ENCODE data around the gene LRRC4C. TPM values are rescaled to one million over a fixed set of nuclear protein-coding genes. Genes with fewer than 3 reads are reported as not detected.

LRRC4C gene
- total RNA-seq, 1 experiment from 2014 or later, result 0.15 TPM

DNA sequence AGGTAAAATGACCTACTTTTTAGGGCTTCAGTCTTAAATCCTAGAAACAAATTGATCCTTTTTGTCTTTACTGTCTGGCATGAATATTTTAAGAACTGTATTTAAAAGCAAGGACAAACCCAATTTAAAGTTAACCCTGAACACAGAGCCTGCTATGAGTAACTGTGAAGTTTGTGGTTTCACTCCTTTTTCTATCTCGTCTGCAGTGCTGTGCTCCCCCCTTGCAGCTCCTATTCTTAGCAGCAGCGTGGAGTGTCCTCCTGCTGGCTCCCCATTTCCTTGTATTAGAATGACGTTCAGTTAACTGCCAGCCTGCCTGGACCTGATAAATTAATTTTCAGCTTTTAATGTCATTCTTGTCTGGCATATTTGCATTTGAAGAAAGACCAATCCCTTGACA is 40.0 kb upstream of the LRRC4C start:
- CTCF ChIA-PET, result no interaction called here
- no TSS peak for BruUV-seq (replicated peaks)
- no peak for DNase-seq (ENCODE audit: low read depth, low spot score)
- in situ Hi-C loops (cut with HindIII; ENCODE audit: low pct_unique_long_range_greater_than_20kb, low sequenced_read_pairs), result no loop called here
- Histone ChIP-seq H3K27me3 (ENCODE audit: control insufficient read depth, insufficient read depth, low read length) (no peaks in the 10 kb centered on the region), H3K36me3 (ENCODE audit: control insufficient read depth, insufficient read depth, low read length) (no peaks in the 10 kb centered on the region), H3K9me3 (ENCODE audit: control insufficient read depth, insufficient read depth, low read depth, low read length) (no peaks in the 10 kb centered on the region), H3K4me3 (ENCODE audit: low read depth in 2 of 2, low read length in 2 of 2) (no peak overlapping the region), H3K4me1 (ENCODE audit: control insufficient read depth, insufficient read depth, low read length) (no peaks in the 10 kb centered on the region), H3K27ac (ENCODE audit: low read length) (no peak overlapping the region)
- no peak for ATAC-seq
- intact Hi-C loops (cut with micrococcal nuclease; ENCODE audit: unreplicated experiment), result no loop called here
- POLR2A ChIA-PET, result no interaction called here
- no peak for TF ChIP-seq SIN3A (IDR thresholded peaks at IDR 0.05; ENCODE audit: borderline replicate concordance, insufficient read depth, low read depth, low read length)
- TF ChIP-seq, protein P1, sequence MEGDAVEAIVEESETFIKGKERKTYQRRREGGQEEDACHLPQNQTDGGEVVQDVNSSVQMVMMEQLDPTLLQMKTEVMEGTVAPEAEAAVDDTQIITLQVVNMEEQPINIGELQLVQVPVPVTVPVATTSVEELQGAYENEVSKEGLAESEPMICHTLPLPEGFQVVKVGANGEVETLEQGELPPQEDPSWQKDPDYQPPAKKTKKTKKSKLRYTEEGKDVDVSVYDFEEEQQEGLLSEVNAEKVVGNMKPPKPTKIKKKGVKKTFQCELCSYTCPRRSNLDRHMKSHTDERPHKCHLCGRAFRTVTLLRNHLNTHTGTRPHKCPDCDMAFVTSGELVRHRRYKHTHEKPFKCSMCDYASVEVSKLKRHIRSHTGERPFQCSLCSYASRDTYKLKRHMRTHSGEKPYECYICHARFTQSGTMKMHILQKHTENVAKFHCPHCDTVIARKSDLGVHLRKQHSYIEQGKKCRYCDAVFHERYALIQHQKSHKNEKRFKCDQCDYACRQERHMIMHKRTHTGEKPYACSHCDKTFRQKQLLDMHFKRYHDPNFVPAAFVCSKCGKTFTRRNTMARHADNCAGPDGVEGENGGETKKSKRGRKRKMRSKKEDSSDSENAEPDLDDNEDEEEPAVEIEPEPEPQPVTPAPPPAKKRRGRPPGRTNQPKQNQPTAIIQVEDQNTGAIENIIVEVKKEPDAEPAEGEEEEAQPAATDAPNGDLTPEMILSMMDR (IDR thresholded peaks at IDR 0.05), result no peak
- TF ChIP-seq, protein P2, sequence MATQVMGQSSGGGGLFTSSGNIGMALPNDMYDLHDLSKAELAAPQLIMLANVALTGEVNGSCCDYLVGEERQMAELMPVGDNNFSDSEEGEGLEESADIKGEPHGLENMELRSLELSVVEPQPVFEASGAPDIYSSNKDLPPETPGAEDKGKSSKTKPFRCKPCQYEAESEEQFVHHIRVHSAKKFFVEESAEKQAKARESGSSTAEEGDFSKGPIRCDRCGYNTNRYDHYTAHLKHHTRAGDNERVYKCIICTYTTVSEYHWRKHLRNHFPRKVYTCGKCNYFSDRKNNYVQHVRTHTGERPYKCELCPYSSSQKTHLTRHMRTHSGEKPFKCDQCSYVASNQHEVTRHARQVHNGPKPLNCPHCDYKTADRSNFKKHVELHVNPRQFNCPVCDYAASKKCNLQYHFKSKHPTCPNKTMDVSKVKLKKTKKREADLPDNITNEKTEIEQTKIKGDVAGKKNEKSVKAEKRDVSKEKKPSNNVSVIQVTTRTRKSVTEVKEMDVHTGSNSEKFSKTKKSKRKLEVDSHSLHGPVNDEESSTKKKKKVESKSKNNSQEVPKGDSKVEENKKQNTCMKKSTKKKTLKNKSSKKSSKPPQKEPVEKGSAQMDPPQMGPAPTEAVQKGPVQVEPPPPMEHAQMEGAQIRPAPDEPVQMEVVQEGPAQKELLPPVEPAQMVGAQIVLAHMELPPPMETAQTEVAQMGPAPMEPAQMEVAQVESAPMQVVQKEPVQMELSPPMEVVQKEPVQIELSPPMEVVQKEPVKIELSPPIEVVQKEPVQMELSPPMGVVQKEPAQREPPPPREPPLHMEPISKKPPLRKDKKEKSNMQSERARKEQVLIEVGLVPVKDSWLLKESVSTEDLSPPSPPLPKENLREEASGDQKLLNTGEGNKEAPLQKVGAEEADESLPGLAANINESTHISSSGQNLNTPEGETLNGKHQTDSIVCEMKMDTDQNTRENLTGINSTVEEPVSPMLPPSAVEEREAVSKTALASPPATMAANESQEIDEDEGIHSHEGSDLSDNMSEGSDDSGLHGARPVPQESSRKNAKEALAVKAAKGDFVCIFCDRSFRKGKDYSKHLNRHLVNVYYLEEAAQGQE (IDR thresholded peaks at IDR 0.05; ENCODE audit: insufficient read depth in 1 of 2, low read depth in 2 of 2, low read length in 1 of 2), result no peak
- TF ChIP-seq TCF7L2 (IDR thresholded peaks at IDR 0.05; ENCODE audit: low read depth, low read length), result no peak
- TF ChIP-seq POLR2AphosphoS5 (IDR thresholded peaks at IDR 0.05; ENCODE audit: low read depth, low read length), result no peak

DNA sequence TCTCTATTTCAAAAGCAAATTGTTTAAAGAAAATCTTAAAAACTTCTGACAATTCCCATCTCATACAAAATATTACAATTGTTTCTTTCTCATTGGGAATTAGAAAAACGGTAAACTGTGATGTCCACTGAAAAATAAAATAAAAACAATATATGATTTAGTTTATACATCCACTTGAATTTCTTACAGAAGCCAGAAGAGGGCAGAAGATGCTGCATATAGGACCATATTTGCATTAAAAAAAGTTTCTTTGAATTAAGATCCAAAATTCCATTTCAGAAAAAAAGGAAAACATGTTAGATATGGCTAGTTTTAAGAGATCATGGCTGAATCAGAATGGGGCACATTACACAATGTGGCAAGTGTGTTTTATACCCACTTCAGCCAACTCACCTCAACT is 39.3 kb upstream of the LRRC4C start:
- DNase-seq (ENCODE audit: low read depth, low spot score) (no peak), ATAC-seq (no peak)
- no peak for TF ChIP-seq POLR2AphosphoS5 (IDR thresholded peaks at IDR 0.05; ENCODE audit: low read depth, low read length)
- no peak for TF ChIP-seq TCF7L2 (IDR thresholded peaks at IDR 0.05; ENCODE audit: low read depth, low read length)
- TF ChIP-seq SIN3A (IDR thresholded peaks at IDR 0.05; ENCODE audit: borderline replicate concordance, insufficient read depth, low read depth, low read length), result no peak
- TF ChIP-seq, protein P1 (IDR thresholded peaks at IDR 0.05), result peak; percentile 42; the same call in 1 of the 2 replicates
- TF ChIP-seq, protein P2 (IDR thresholded peaks at IDR 0.05; ENCODE audit: insufficient read depth in 1 of 2, low read depth in 2 of 2, low read length in 1 of 2), result no peak
- no peak overlapping the region for H3K27ac ChIP-seq (ENCODE audit: low read length)
- no TSS peak for BruUV-seq (replicated peaks)
- POLR2A ChIA-PET, result no interaction called here
- H3K36me3 ChIP-seq (ENCODE audit: control insufficient read depth, insufficient read depth, low read length), result no peaks in the 10 kb centered on the region
- no peaks in the 10 kb centered on the region for H3K27me3 ChIP-seq (ENCODE audit: control insufficient read depth, insufficient read depth, low read length)
- no peaks in the 10 kb centered on the region for H3K4me1 ChIP-seq (ENCODE audit: control insufficient read depth, insufficient read depth, low read length)
- CTCF ChIA-PET, result no interaction called here
- H3K4me3 ChIP-seq (ENCODE audit: low read depth in 2 of 2, low read length in 2 of 2), result no peak overlapping the region
- intact Hi-C loops (cut with micrococcal nuclease; ENCODE audit: unreplicated experiment) (no loop called here), in situ Hi-C loops (cut with HindIII; ENCODE audit: low pct_unique_long_range_greater_than_20kb, low sequenced_read_pairs) (no loop called here)
- H3K9me3 ChIP-seq (ENCODE audit: control insufficient read depth, insufficient read depth, low read depth, low read length), result no peaks in the 10 kb centered on the region

Measured in Panc1 (cell line).